Cerebellar nuclear complex (tissue), 1 donor: ENCODE measurements around the gene ATRNL1.

Experiments used
- DNase-seq, 2 experiments: peaks; one replicate each; lab custom pipeline; 2025; lab: John Stamatoyannopoulos, UW

Gene ATRNL1

GRCh38 chr10:115849197-115849596, 756.0 kb downstream of the ATRNL1 start:
- DNase-seq, result no peak

- no peak for DNase-seq
These were observed 757.5 kb downstream of the ATRNL1 start for GRCh38 chr10:115850666-115851065.

- no peak for DNase-seq
These were observed 758.5 kb downstream of the ATRNL1 start for GRCh38 chr10:115851695-115852094.

GRCh38 chr10:115854740-115855435, 761.7 kb downstream of the ATRNL1 start:
- DNase-seq, result no peak

GRCh38 chr10:115856580-115856979, 763.4 kb downstream of the ATRNL1 start:
- DNase-seq, result no peak

GRCh38 chr10:115857856-115858255, 764.7 kb downstream of the ATRNL1 start:
- DNase-seq, result no peak

- DNase-seq, result no peak
These were observed 767.3 kb downstream of the ATRNL1 start for GRCh38 chr10:115860182-115861107.

GRCh38 chr10:115861455-115861854, 768.3 kb downstream of the ATRNL1 start:
- DNase-seq, result no peak

- no peak for DNase-seq
These were observed 768.7 kb downstream of the ATRNL1 start for GRCh38 chr10:115861864-115862263.

GRCh38 chr10:115866174-115866573, 773.0 kb downstream of the ATRNL1 start:
- DNase-seq, result no peak

- DNase-seq, result no peak
These were observed 773.5 kb downstream of the ATRNL1 start for GRCh38 chr10:115866691-115867090.

- no peak for DNase-seq
These were observed 774.1 kb downstream of the ATRNL1 start for GRCh38 chr10:115867305-115867704.

GRCh38 chr10:115871855-115872254, 778.7 kb downstream of the ATRNL1 start:
- DNase-seq, result no peak

- DNase-seq, result no peak
These were observed 782.0 kb downstream of the ATRNL1 start for GRCh38 chr10:115875172-115875571.

GRCh38 chr10:115879372-115880089, 786.4 kb downstream of the ATRNL1 start:
- DNase-seq, result no peak

- DNase-seq, result no peak
These were observed 788.9 kb downstream of the ATRNL1 start for GRCh38 chr10:115882021-115882420.

GRCh38 chr10:115883372-115883771, 790.2 kb downstream of the ATRNL1 start:
- no peak for DNase-seq

GRCh38 chr10:115884331-115884730, 791.2 kb downstream of the ATRNL1 start:
- no peak for DNase-seq

GRCh38 chr10:115895166-115895565, 802.0 kb downstream of the ATRNL1 start:
- no peak for DNase-seq

GRCh38 chr10:115898242-115898641, 805.1 kb downstream of the ATRNL1 start:
- no peak for DNase-seq

GRCh38 chr10:115902596-115902995, 809.4 kb downstream of the ATRNL1 start:
- no peak for DNase-seq

GRCh38 chr10:115903207-115903606, 810.0 kb downstream of the ATRNL1 start:
- no peak for DNase-seq
